WTC11 (cell line): ENCODE data around the gene NAXE. TPM values are rescaled to one million over a fixed set of nuclear protein-coding genes. Genes with fewer than 3 reads are reported as not detected.

Experiments
- ATAC-seq: fragments of 200-7000 bp; cut with Tn5 transposase; 2 replicates; pipeline ENCODE4 v1.10.0; 2021; ENCODE audit warnings: mild to moderate bottlenecking, moderate library complexity
- CTCF ChIA-PET: fragments of 300-600 bp; sonication (Branson Sonifier 250); formaldehyde crosslinking; loops from one replicate; lab custom pipeline; 2021; ENCODE audit warnings: antibody characterized with exemption; lab: Charles Lee
- POLR2A ChIA-PET: fragments of 350-600 bp; sonication (Branson Sonifier 250); formaldehyde crosslinking; loops from one replicate; lab custom pipeline; 2021; ENCODE audit warnings: antibody characterized with exemption; lab: Charles Lee
- DNase-seq: peaks from one replicate; pipeline ENCODE4 v3.0.0; 2021; ENCODE audit warnings: low spot score
- H3K27ac Mint-ChIP-seq: 2 replicates; pipeline ENCODE4 v1.8.0; 2021; ENCODE audit warnings: mixed read lengths
- H3K27me3 Mint-ChIP-seq: 2 replicates; pipeline ENCODE4 v1.8.0; 2021; ENCODE audit warnings: low read depth, mild to moderate bottlenecking, moderate library complexity, mixed read lengths
- H3K36me3 Mint-ChIP-seq: 2 replicates; pipeline ENCODE4 v1.8.0; 2021; ENCODE audit warnings: mixed read lengths
- H3K4me1 Mint-ChIP-seq: 2 replicates; pipeline ENCODE4 v1.8.0; 2022; ENCODE audit warnings: mixed read lengths
- H3K4me3 Mint-ChIP-seq: 2 replicates; pipeline ENCODE4 v1.8.0; 2021; ENCODE audit warnings: mild to moderate bottlenecking, moderate library complexity, mixed read lengths
- H3K9me3 Mint-ChIP-seq: 2 replicates; pipeline ENCODE4 v1.8.0; 2021; ENCODE audit warnings: mixed read lengths
- CBFB ChIP-seq: sonication (generic); formaldehyde crosslinking; IDR thresholded peaks from 2 replicates; pipeline ENCODE4 v1.8.1; 2022; ENCODE audit warnings: mild to moderate bottlenecking, low read depth, missing genetic modification reagents
- ETV6 ChIP-seq: sonication (generic); formaldehyde crosslinking; IDR thresholded peaks from 2 replicates; pipeline ENCODE4 v1.8.1; 2022; ENCODE audit warnings: mild to moderate bottlenecking, missing genetic modification reagents
- FOXK1 ChIP-seq: sonication (generic); formaldehyde crosslinking; IDR thresholded peaks from 2 replicates; pipeline ENCODE4 v1.8.0; 2022; ENCODE audit warnings: mild to moderate bottlenecking, moderate library complexity, missing genetic modification reagents
- GABPB1 ChIP-seq: sonication (generic); formaldehyde crosslinking; IDR thresholded peaks from 2 replicates; pipeline ENCODE4 v1.8.1; 2023; ENCODE audit warnings: mild to moderate bottlenecking, missing genetic modification reagents
- GTF2I ChIP-seq: fragments of 250-450 bp; sonication (Bioruptor Pico); conservative IDR thresholded peaks from 2 replicates; pipeline ENCODE4 v1.4.0; 2021; ENCODE audit warnings: mild to moderate bottlenecking
- JUN ChIP-seq: sonication (generic); formaldehyde crosslinking; IDR thresholded peaks from 2 replicates; pipeline ENCODE4 v1.8.0; 2023; ENCODE audit warnings: mild to moderate bottlenecking, missing genetic modification reagents
- NR1H2 ChIP-seq: sonication (generic); formaldehyde crosslinking; IDR thresholded peaks from 2 replicates; pipeline ENCODE4 v1.9.0; 2021; ENCODE audit warnings: mild to moderate bottlenecking, moderate library complexity, missing genetic modification reagents
- SP1 ChIP-seq: sonication (generic); formaldehyde crosslinking; conservative IDR thresholded peaks from 2 replicates; pipeline ENCODE4 v1.8.1; 2022; ENCODE audit warnings: missing genetic modification reagents
- ZNF671 ChIP-seq: fragments of 250-450 bp; sonication (Bioruptor Pico); IDR thresholded peaks from 2 replicates; pipeline ENCODE4 v1.8.0; 2021; ENCODE audit warnings: mild to moderate bottlenecking
- total RNA-seq: library from RNA; stranded (reverse); gene quantifications from 3 replicates; pipeline ENCODE4 v1.2.3, GENCODE V29; 2021
- TF ChIP-seq, protein P1 (sequence below): fragments of 250-450 bp; sonication (Bioruptor Pico); conservative IDR thresholded peaks from 2 replicates; pipeline ENCODE4 v1.9.0; 2021; ENCODE audit warnings: mild to moderate bottlenecking
- TF ChIP-seq, protein P2 (sequence below): fragments of 250-450 bp; sonication (Bioruptor Pico); IDR thresholded peaks from 2 replicates; pipeline ENCODE4 v1.9.0; 2021; ENCODE audit warnings: mild to moderate bottlenecking
- TF ChIP-seq, protein P3 (sequence below): sonication (generic); formaldehyde crosslinking; IDR thresholded peaks from 2 replicates; pipeline ENCODE4 v1.8.1; 2023; ENCODE audit warnings: mild to moderate bottlenecking, missing genetic modification reagents, borderline replicate concordance
- TF ChIP-seq, protein P4 (sequence below): sonication (generic); formaldehyde crosslinking; IDR thresholded peaks from 2 replicates; pipeline ENCODE4 v1.8.1; 2022; ENCODE audit warnings: low read depth, mild to moderate bottlenecking, moderate library complexity, missing genetic modification reagents, borderline replicate concordance
- TF ChIP-seq, protein P5 (sequence below): sonication (generic); formaldehyde crosslinking; IDR thresholded peaks from 2 replicates; pipeline ENCODE4 v1.8.1; 2023; ENCODE audit warnings: mild to moderate bottlenecking, moderate library complexity, missing genetic modification reagents
- TF ChIP-seq, protein P6 (sequence below): sonication (generic); formaldehyde crosslinking; IDR thresholded peaks from 2 replicates; pipeline ENCODE4 v1.8.1; 2022; ENCODE audit warnings: low read depth, missing genetic modification reagents, borderline replicate concordance
- TF ChIP-seq, protein P7 (sequence below): sonication (generic); formaldehyde crosslinking; IDR thresholded peaks from 2 replicates; pipeline ENCODE4 v1.8.0; 2022; ENCODE audit warnings: mild to moderate bottlenecking, missing genetic modification reagents
- TF ChIP-seq, protein P8 (sequence below): sonication (generic); formaldehyde crosslinking; IDR thresholded peaks from 2 replicates; pipeline ENCODE4 v1.8.0; 2023; ENCODE audit warnings: mild to moderate bottlenecking, missing genetic modification reagents
- TF ChIP-seq, protein P9 (sequence below): fragments of 250-450 bp; sonication (Bioruptor Pico); IDR thresholded peaks from 2 replicates; pipeline ENCODE4 v1.9.0; 2021; ENCODE audit warnings: moderate library complexity, mild to moderate bottlenecking, inconsistent platforms, borderline replicate concordance

Gene NAXE
- total RNA-seq, 1 experiment from 2014 or later, result 81.6 TPM

DNA sequence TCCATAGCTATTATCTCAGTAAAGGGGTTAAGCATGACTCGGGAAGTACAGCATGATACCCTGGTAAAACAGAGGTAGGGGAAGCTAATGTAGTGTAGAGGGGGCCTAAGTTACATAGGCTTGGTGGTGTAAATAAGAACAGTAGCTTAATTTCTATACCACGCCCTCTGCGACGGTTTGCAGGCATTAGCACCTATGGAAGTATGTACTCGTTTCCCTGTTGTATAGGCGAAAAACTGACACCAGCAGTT, 470 bp upstream of the NAXE start (continued):
- TF ChIP-seq, protein P1, sequence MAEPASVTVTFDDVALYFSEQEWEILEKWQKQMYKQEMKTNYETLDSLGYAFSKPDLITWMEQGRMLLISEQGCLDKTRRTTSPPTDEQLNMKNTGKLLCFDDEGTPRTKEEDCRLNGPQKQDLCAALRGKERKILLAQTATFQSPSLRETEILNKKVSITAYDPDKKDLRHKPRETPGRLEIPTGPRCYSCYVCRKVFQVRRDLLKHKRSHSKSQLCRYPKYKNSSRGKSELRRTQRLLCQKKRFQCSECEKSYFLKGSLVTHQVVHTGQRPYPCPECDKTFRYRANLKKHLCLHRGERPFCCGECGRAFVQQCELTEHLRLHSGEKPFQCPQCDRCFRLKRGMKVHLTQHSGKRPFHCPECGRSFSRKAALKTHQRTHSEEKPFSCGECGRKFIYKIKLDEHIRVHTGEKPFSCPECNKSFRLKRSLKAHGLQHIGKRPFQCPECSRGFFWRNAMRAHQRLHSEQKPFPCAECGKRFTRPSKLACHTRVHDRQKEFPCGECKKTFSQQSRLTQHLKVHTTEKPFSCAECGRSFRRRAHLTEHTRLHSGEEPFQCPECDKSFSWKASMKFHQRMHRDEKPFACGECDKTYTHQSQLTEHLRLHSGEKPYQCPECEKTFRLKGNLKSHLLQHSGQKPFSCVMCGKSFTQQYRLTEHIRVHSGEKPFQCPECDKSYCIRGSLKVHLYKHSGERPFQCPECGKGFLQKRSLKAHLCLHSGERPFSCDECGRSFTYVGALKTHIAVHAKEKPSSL (CRISPR knock-in tag), result no peak
- TF ChIP-seq, protein P2, sequence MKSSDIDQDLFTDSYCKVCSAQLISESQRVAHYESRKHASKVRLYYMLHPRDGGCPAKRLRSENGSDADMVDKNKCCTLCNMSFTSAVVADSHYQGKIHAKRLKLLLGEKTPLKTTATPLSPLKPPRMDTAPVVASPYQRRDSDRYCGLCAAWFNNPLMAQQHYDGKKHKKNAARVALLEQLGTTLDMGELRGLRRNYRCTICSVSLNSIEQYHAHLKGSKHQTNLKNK (CRISPR knock-in tag), result no peak
- TF ChIP-seq, protein P3, sequence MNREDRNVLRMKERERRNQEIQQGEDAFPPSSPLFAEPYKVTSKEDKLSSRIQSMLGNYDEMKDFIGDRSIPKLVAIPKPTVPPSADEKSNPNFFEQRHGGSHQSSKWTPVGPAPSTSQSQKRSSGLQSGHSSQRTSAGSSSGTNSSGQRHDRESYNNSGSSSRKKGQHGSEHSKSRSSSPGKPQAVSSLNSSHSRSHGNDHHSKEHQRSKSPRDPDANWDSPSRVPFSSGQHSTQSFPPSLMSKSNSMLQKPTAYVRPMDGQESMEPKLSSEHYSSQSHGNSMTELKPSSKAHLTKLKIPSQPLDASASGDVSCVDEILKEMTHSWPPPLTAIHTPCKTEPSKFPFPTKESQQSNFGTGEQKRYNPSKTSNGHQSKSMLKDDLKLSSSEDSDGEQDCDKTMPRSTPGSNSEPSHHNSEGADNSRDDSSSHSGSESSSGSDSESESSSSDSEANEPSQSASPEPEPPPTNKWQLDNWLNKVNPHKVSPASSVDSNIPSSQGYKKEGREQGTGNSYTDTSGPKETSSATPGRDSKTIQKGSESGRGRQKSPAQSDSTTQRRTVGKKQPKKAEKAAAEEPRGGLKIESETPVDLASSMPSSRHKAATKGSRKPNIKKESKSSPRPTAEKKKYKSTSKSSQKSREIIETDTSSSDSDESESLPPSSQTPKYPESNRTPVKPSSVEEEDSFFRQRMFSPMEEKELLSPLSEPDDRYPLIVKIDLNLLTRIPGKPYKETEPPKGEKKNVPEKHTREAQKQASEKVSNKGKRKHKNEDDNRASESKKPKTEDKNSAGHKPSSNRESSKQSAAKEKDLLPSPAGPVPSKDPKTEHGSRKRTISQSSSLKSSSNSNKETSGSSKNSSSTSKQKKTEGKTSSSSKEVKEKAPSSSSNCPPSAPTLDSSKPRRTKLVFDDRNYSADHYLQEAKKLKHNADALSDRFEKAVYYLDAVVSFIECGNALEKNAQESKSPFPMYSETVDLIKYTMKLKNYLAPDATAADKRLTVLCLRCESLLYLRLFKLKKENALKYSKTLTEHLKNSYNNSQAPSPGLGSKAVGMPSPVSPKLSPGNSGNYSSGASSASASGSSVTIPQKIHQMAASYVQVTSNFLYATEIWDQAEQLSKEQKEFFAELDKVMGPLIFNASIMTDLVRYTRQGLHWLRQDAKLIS (CRISPR knock-in tag), result no peak
- TF ChIP-seq, protein P4, sequence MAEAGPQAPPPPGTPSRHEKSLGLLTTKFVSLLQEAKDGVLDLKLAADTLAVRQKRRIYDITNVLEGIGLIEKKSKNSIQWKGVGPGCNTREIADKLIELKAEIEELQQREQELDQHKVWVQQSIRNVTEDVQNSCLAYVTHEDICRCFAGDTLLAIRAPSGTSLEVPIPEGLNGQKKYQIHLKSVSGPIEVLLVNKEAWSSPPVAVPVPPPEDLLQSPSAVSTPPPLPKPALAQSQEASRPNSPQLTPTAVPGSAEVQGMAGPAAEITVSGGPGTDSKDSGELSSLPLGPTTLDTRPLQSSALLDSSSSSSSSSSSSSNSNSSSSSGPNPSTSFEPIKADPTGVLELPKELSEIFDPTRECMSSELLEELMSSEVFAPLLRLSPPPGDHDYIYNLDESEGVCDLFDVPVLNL (CRISPR knock-in tag), result no peak
- TF ChIP-seq, protein P5, sequence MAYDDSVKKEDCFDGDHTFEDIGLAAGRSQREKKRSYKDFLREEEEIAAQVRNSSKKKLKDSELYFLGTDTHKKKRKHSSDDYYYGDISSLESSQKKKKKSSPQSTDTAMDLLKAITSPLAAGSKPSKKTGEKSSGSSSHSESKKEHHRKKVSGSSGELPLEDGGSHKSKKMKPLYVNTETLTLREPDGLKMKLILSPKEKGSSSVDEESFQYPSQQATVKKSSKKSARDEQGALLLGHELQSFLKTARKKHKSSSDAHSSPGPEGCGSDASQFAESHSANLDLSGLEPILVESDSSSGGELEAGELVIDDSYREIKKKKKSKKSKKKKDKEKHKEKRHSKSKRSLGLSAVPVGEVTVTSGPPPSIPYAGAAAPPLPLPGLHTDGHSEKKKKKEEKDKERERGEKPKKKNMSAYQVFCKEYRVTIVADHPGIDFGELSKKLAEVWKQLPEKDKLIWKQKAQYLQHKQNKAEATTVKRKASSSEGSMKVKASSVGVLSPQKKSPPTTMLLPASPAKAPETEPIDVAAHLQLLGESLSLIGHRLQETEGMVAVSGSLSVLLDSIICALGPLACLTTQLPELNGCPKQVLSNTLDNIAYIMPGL (CRISPR knock-in tag), result no peak
- TF ChIP-seq NR1H2 (CRISPR knock-in tag) (no peak), ZNF671 (CRISPR knock-in tag) (no peak), SP1 (CRISPR knock-in tag) (no peak), ETV6 (CRISPR knock-in tag) (no peak)
- TF ChIP-seq, protein P6, sequence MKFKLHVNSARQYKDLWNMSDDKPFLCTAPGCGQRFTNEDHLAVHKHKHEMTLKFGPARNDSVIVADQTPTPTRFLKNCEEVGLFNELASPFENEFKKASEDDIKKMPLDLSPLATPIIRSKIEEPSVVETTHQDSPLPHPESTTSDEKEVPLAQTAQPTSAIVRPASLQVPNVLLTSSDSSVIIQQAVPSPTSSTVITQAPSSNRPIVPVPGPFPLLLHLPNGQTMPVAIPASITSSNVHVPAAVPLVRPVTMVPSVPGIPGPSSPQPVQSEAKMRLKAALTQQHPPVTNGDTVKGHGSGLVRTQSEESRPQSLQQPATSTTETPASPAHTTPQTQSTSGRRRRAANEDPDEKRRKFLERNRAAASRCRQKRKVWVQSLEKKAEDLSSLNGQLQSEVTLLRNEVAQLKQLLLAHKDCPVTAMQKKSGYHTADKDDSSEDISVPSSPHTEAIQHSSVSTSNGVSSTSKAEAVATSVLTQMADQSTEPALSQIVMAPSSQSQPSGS, result no peak
- TF ChIP-seq, protein P7, sequence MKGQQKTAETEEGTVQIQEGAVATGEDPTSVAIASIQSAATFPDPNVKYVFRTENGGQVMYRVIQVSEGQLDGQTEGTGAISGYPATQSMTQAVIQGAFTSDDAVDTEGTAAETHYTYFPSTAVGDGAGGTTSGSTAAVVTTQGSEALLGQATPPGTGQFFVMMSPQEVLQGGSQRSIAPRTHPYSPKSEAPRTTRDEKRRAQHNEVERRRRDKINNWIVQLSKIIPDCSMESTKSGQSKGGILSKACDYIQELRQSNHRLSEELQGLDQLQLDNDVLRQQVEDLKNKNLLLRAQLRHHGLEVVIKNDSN (CRISPR knock-in tag), result no peak

DNA sequence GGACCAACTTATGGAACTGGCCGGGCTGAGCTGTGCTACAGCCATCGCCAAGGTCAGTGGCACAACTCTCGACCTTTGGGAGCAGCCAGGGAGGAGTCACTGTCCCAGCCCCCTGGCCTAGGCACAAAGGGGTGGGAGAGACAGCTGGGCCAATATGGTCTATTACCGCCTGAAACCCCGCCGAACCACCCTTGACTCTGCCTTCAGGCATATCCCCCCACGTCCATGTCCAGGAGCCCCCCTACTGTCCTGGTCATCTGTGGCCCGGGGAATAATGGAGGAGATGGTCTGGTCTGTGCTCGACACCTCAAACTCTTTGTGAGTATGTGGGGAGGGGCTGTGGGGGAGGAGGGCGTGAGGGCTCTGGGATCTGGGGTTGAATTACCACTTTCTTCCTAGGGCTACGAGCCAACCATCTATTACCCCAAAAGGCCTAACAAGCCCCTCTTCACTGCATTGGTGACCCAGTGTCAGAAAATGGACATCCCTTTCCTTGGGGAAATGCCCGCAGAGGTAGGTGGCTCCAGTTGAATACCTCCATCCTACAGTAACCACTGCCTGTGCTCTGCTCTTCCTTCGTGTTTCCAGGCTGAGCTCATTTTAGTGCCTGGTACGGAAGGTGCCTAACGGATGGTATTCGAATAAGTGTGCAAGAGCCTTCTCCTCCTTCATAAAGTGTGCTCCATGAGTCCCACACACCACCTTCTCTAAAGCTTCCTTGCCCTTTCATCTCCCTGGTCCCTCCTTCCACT, 758 bp downstream of the NAXE start:
- ChIA-PET POLR2A (interaction anchor here (0.6 to 1.8 kb wide), 7 partner anchors 10 to 149 kb away, joined by 3 to 6 read pairs (median 4); partner anchors contain the start of genes BCAN and GPATCH4), CTCF (interaction anchor here (0.9 to 3.4 kb wide), 16 partner anchors 8 to 207 kb away, joined by 3 to 28 read pairs (median 5); partner anchors contain the start of genes GPATCH4 and MEF2D)
- peak overlapping the region; percentile 79 for H3K4me3 Mint-ChIP-seq
- DNase-seq (no peak), ATAC-seq (peak; percentile 6)
- no peaks in the 10 kb centered on the region; the same call in 1 of the 2 replicates for H3K27me3 Mint-ChIP-seq
- peaks cover 34% of the 10 kb centered on the region for H3K36me3 Mint-ChIP-seq
- H3K9me3 Mint-ChIP-seq, result no peaks in the 10 kb centered on the region
- peak overlapping the region; percentile 17; the same call in 1 of the 2 replicates for H3K27ac Mint-ChIP-seq
- H3K4me1 Mint-ChIP-seq, result peaks cover 16% of the 10 kb centered on the region
- no peak for TF ChIP-seq GABPB1
- TF ChIP-seq JUN (CRISPR knock-in tag), result no peak
- TF ChIP-seq, protein P8, sequence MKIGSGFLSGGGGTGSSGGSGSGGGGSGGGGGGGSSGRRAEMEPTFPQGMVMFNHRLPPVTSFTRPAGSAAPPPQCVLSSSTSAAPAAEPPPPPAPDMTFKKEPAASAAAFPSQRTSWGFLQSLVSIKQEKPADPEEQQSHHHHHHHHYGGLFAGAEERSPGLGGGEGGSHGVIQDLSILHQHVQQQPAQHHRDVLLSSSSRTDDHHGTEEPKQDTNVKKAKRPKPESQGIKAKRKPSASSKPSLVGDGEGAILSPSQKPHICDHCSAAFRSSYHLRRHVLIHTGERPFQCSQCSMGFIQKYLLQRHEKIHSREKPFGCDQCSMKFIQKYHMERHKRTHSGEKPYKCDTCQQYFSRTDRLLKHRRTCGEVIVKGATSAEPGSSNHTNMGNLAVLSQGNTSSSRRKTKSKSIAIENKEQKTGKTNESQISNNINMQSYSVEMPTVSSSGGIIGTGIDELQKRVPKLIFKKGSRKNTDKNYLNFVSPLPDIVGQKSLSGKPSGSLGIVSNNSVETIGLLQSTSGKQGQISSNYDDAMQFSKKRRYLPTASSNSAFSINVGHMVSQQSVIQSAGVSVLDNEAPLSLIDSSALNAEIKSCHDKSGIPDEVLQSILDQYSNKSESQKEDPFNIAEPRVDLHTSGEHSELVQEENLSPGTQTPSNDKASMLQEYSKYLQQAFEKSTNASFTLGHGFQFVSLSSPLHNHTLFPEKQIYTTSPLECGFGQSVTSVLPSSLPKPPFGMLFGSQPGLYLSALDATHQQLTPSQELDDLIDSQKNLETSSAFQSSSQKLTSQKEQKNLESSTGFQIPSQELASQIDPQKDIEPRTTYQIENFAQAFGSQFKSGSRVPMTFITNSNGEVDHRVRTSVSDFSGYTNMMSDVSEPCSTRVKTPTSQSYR (CRISPR knock-in tag), result 0 out of 2 replicates have a peak, but pooled peaks have one; percentile 5
- TF ChIP-seq, protein P9, sequence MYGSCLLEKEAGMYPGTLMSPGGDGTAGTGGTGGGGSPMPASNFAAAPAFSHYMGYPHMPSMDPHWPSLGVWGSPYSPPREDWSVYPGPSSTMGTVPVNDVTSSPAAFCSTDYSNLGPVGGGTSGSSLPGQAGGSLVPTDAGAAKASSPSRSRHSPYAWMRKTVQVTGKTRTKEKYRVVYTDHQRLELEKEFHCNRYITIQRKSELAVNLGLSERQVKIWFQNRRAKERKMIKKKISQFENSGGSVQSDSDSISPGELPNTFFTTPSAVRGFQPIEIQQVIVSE, result no peak
- no peak for TF ChIP-seq FOXK1 (CRISPR knock-in tag)
- no peak for TF ChIP-seq CBFB (CRISPR knock-in tag)
- no peak for TF ChIP-seq GTF2I (CRISPR knock-in tag)
